ENCODE data around the gene KRTAP4-5. TPM values are rescaled to one million over a fixed set of nuclear protein-coding genes. Genes with fewer than 3 reads are reported as not detected.
"Not testable (repeated sequence)": the region's sequence is repeated elsewhere in the genome, so short reads cannot be mapped to it uniquely, and the experiment has no call there.

The KRTAP4-5 gene
- not detected for total RNA-seq
- not detected for polyA plus RNA-seq (ENCODE audit: insufficient read length in 2 of 2)
- long read RNA-seq, donor 1 = 0 reads
- long read RNA-seq, donor 2 = 0 reads
- long read RNA-seq, donor 3 = 0 reads
- long read RNA-seq, donor 4 = 0 reads

GRCh38 chr17:41149652-41149985 lies at the start of gene KRTAP4-5:
KRTAP4-5 (minus strand) TSS chr17:41149825; CDS start chr17:41149767, 58 bp downstream.
- Histone ChIP-seq H3K4me1 (ENCODE audit: control insufficient read depth, insufficient read depth, low read length) (no peaks in the 10 kb centered on the region), H3K9me3 (ENCODE audit: control insufficient read depth, insufficient read depth, low read length) (no peaks in the 10 kb centered on the region), H3K27me3 (ENCODE audit: control insufficient read depth, insufficient read depth, low read length) (no peaks in the 10 kb centered on the region), H3K4me3 (ENCODE audit: low read depth, low read length) (no peak within 1 kb of the TSS), H3K27ac (ENCODE audit: low read depth, low read length) (no peak within 1 kb of the TSS), H3K36me3 (ENCODE audit: control insufficient read depth, insufficient read depth, low read length) (no peaks in the 10 kb centered on the region)
- 88% methylated on average over 2 of the region's 2 CpGs for WGBS (ENCODE audit: insufficient coverage)
- no peak for DNase-seq (ENCODE audit: low read depth in 4 of 6, low spot score in 6 of 6)

- no peak overlapping the region for H3K4me3 ChIP-seq (ENCODE audit: low read depth, low read length)
- H3K36me3 ChIP-seq (ENCODE audit: control insufficient read depth, insufficient read depth, low read length) = no peaks in the 10 kb centered on the region
- no peak for DNase-seq (ENCODE audit: low read depth in 4 of 6, low spot score in 6 of 6)
- no peaks in the 10 kb centered on the region for H3K4me1 ChIP-seq (ENCODE audit: control insufficient read depth, insufficient read depth, low read length)
- no CpG with 5 or more reads among the region's 1 CpG for WGBS (ENCODE audit: insufficient coverage)
- no peaks in the 10 kb centered on the region for H3K9me3 ChIP-seq (ENCODE audit: control insufficient read depth, insufficient read depth, low read length)
- H3K27me3 ChIP-seq (ENCODE audit: control insufficient read depth, insufficient read depth, low read length) = no peaks in the 10 kb centered on the region
- H3K27ac ChIP-seq (ENCODE audit: low read depth, low read length) = no peak overlapping the region
Observed at GRCh38 chr17:41196068-41196467, 46.4 kb upstream of the KRTAP4-5 start.

- no peak for DNase-seq (ENCODE audit: low read depth in 4 of 6, low spot score in 6 of 6)
- H3K27me3 ChIP-seq (ENCODE audit: control insufficient read depth, insufficient read depth, low read length) = no peaks in the 10 kb centered on the region
- no peaks in the 10 kb centered on the region for H3K36me3 ChIP-seq (ENCODE audit: control insufficient read depth, insufficient read depth, low read length)
- no peaks in the 10 kb centered on the region for H3K4me1 ChIP-seq (ENCODE audit: control insufficient read depth, insufficient read depth, low read length)
- WGBS (ENCODE audit: insufficient coverage) = 84% methylated on average over 3 of the region's 3 CpGs
- H3K9me3 ChIP-seq (ENCODE audit: control insufficient read depth, insufficient read depth, low read length) = no peaks in the 10 kb centered on the region
- H3K4me3 ChIP-seq (ENCODE audit: low read depth, low read length) = no peak overlapping the region
- no peak overlapping the region for H3K27ac ChIP-seq (ENCODE audit: low read depth, low read length)
Observed at GRCh38 chr17:41190328-41190727, 40.7 kb upstream of the KRTAP4-5 start.

- 71% methylated on average over 1 of the region's 1 CpG for WGBS (ENCODE audit: insufficient coverage)
Observed at GRCh38 chr17:41189837-41190318, 40.3 kb upstream of the KRTAP4-5 start, which contains the start of gene KRTAP9-1. KRTAP9-1 (plus strand) TSS chr17:41189887; CDS start chr17:41189887, 0 bp downstream.

GRCh38 chr17:41186872-41187271 lies 37.2 kb upstream of the KRTAP4-5 start:
- Histone ChIP-seq H3K4me3 (ENCODE audit: low read depth, low read length) (no peak overlapping the region), H3K27ac (ENCODE audit: low read depth, low read length) (no peak overlapping the region), H3K4me1 (ENCODE audit: control insufficient read depth, insufficient read depth, low read length) (no peaks in the 10 kb centered on the region), H3K9me3 (ENCODE audit: control insufficient read depth, insufficient read depth, low read length) (no peaks in the 10 kb centered on the region), H3K36me3 (ENCODE audit: control insufficient read depth, insufficient read depth, low read length) (no peaks in the 10 kb centered on the region), H3K27me3 (ENCODE audit: control insufficient read depth, insufficient read depth, low read length) (no peaks in the 10 kb centered on the region)
- no peak for DNase-seq (ENCODE audit: low read depth in 4 of 6, low spot score in 6 of 6)
- 68% methylated on average over 2 of the region's 2 CpGs for whole genome bisulfite sequencing (ENCODE audit: insufficient coverage)

More at GRCh38 chr17:41189837-41190318, 40.3 kb upstream of the KRTAP4-5 start, which contains the start of gene KRTAP9-1:
- not testable (repeated sequence) for H3K36me3 ChIP-seq (ENCODE audit: control insufficient read depth, insufficient read depth, low read length); H3K9me3 ChIP-seq (ENCODE audit: control insufficient read depth, insufficient read depth, low read length); DNase-seq (ENCODE audit: low read depth in 4 of 6, low spot score in 6 of 6); H3K27me3 ChIP-seq (ENCODE audit: control insufficient read depth, insufficient read depth, low read length); H3K4me3 ChIP-seq (ENCODE audit: low read depth, low read length); H3K4me1 ChIP-seq (ENCODE audit: control insufficient read depth, insufficient read depth, low read length); H3K27ac ChIP-seq (ENCODE audit: low read depth, low read length)

GRCh38 chr17:41185001-41185400 lies 35.4 kb upstream of the KRTAP4-5 start:
- Histone ChIP-seq H3K4me3 (ENCODE audit: low read depth, low read length) (no peak overlapping the region), H3K36me3 (ENCODE audit: control insufficient read depth, insufficient read depth, low read length) (no peaks in the 10 kb centered on the region), H3K27me3 (ENCODE audit: control insufficient read depth, insufficient read depth, low read length) (no peaks in the 10 kb centered on the region), H3K4me1 (ENCODE audit: control insufficient read depth, insufficient read depth, low read length) (no peaks in the 10 kb centered on the region), H3K9me3 (ENCODE audit: control insufficient read depth, insufficient read depth, low read length) (no peaks in the 10 kb centered on the region), H3K27ac (ENCODE audit: low read depth, low read length) (no peak overlapping the region)
- WGBS (ENCODE audit: insufficient coverage) = 100% methylated on average over 1 of the region's 1 CpG
- no peak for DNase-seq (ENCODE audit: low read depth in 4 of 6, low spot score in 6 of 6)

- no peak for DNase-seq (ENCODE audit: low read depth in 4 of 6, low spot score in 6 of 6)
Observed at GRCh38 chr17:41184480-41184961, 34.9 kb upstream of the KRTAP4-5 start, which contains the start of gene KRTAP4-1. KRTAP4-1 (minus strand) TSS chr17:41184911; CDS start chr17:41184854, 57 bp downstream.

GRCh38 chr17:41178843-41179616 lies 29.4 kb upstream of the KRTAP4-5 start:
- Histone ChIP-seq H3K36me3 (ENCODE audit: control insufficient read depth, insufficient read depth, low read length) (no peaks in the 10 kb centered on the region), H3K9me3 (ENCODE audit: control insufficient read depth, insufficient read depth, low read length) (no peaks in the 10 kb centered on the region), H3K27ac (ENCODE audit: low read depth, low read length) (no peak overlapping the region), H3K27me3 (ENCODE audit: control insufficient read depth, insufficient read depth, low read length) (no peaks in the 10 kb centered on the region), H3K4me3 (ENCODE audit: low read depth, low read length) (no peak overlapping the region), H3K4me1 (ENCODE audit: control insufficient read depth, insufficient read depth, low read length) (no peaks in the 10 kb centered on the region)
- 80% methylated on average over 1 of the region's 1 CpG for WGBS (ENCODE audit: insufficient coverage)
- DNase-seq (ENCODE audit: low read depth in 4 of 6, low spot score in 6 of 6) = no peak

More at GRCh38 chr17:41184480-41184961, 34.9 kb upstream of the KRTAP4-5 start, which contains the start of gene KRTAP4-1:
- WGBS (ENCODE audit: insufficient coverage) = 74% methylated on average over 7 of the region's 9 CpGs
- H3K9me3 ChIP-seq (ENCODE audit: control insufficient read depth, insufficient read depth, low read length) = no peaks in the 10 kb centered on the region
- H3K27ac ChIP-seq (ENCODE audit: low read depth, low read length) = no peak within 1 kb of the TSS
- H3K36me3 ChIP-seq (ENCODE audit: control insufficient read depth, insufficient read depth, low read length) = no peaks in the 10 kb centered on the region
- no peaks in the 10 kb centered on the region for H3K4me1 ChIP-seq (ENCODE audit: control insufficient read depth, insufficient read depth, low read length)
- no peaks in the 10 kb centered on the region for H3K27me3 ChIP-seq (ENCODE audit: control insufficient read depth, insufficient read depth, low read length)
- H3K4me3 ChIP-seq (ENCODE audit: low read depth, low read length) = no peak within 1 kb of the TSS

GRCh38 chr17:41178341-41178740 lies 28.7 kb upstream of the KRTAP4-5 start:
- no CpG with 5 or more reads among the region's 3 CpGs for WGBS (ENCODE audit: insufficient coverage)
- Histone ChIP-seq H3K36me3 (ENCODE audit: control insufficient read depth, insufficient read depth, low read length) (no peaks in the 10 kb centered on the region), H3K4me1 (ENCODE audit: control insufficient read depth, insufficient read depth, low read length) (no peaks in the 10 kb centered on the region), H3K27me3 (ENCODE audit: control insufficient read depth, insufficient read depth, low read length) (no peaks in the 10 kb centered on the region), H3K4me3 (ENCODE audit: low read depth, low read length) (no peak overlapping the region), H3K27ac (ENCODE audit: low read depth, low read length) (no peak overlapping the region), H3K9me3 (ENCODE audit: control insufficient read depth, insufficient read depth, low read length) (no peaks in the 10 kb centered on the region)
- no peak for DNase-seq (ENCODE audit: low read depth in 4 of 6, low spot score in 6 of 6)
